ENCODE results near the gene TTC7B.

DNA sequence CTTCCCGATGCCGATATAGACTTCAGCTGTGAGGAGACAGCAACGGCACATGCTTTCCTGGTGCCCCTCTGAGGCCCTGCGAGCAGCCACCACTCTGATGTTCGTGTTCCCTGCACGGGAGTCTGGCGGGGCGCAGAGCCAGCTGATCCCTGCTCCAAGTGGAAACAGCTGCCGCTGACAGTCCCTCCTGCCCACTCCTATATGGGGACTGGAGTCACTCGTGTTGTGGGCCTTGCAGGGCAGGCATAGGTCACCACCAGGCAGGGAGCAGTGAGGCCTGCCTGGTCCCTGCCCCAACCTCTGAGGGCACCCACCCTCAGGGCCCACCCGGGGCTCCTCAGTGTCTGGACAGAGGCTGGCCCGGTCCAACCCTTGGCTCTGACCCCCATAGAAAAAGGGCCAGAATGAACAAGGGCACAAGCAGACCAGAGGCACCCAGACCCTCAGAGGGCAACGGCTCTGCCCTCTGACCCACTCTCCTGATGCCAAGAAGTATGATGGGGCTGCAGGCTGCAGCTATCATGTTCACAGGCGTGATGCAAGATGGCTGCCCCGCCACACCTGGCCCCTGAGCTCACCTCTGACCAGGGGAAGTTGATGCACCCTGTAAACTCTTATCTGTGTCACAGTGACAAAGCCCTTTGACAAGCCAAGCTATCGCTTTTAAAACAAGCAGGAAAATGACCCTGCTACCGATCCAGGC is 237.8 kb downstream of the TTC7B start:
- TF ChIP-seq, protein P1, sequence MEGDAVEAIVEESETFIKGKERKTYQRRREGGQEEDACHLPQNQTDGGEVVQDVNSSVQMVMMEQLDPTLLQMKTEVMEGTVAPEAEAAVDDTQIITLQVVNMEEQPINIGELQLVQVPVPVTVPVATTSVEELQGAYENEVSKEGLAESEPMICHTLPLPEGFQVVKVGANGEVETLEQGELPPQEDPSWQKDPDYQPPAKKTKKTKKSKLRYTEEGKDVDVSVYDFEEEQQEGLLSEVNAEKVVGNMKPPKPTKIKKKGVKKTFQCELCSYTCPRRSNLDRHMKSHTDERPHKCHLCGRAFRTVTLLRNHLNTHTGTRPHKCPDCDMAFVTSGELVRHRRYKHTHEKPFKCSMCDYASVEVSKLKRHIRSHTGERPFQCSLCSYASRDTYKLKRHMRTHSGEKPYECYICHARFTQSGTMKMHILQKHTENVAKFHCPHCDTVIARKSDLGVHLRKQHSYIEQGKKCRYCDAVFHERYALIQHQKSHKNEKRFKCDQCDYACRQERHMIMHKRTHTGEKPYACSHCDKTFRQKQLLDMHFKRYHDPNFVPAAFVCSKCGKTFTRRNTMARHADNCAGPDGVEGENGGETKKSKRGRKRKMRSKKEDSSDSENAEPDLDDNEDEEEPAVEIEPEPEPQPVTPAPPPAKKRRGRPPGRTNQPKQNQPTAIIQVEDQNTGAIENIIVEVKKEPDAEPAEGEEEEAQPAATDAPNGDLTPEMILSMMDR (IDR thresholded peaks at IDR 0.05): no peak
- no peak for TF ChIP-seq POLR2A (IDR thresholded peaks at IDR 0.05)

Measured in adrenal gland (tissue), 5 donors.